Suprapubic skin (tissue), 4 donors: Measurements from ENCODE around the gene MAD1L1.

Experiments
- POLR2A ChIP-seq, 2 donors: fragments of 450-650 bp; IDR thresholded peaks; one replicate each; pipeline ENCODE4 v1.6.1; 2017; ENCODE audit warnings: antibody characterized with exemption in 2 of 2, mild to moderate bottlenecking in 2 of 2, moderate library complexity in 2 of 2
- POLR2AphosphoS5 ChIP-seq, 3 donors: sonication (generic); formaldehyde crosslinking; IDR thresholded peaks; one replicate each; pipeline ENCODE4 v1.6.1; 2017; ENCODE audit warnings: antibody characterized with exemption in 3 of 3
- TF ChIP-seq, protein P1 (sequence below), 2 donors: fragments of 200-600 bp in 1 of 2; fragments of 450-650 bp in 1 of 2; sonication (generic) in 1 of 2; IDR thresholded peaks; one replicate each; pipeline ENCODE4 v1.5.1; 2016 to 2019; ENCODE audit warnings: antibody characterized with exemption in 2 of 2, mild to moderate bottlenecking in 1 of 2, moderate library complexity in 1 of 2

DNA sequence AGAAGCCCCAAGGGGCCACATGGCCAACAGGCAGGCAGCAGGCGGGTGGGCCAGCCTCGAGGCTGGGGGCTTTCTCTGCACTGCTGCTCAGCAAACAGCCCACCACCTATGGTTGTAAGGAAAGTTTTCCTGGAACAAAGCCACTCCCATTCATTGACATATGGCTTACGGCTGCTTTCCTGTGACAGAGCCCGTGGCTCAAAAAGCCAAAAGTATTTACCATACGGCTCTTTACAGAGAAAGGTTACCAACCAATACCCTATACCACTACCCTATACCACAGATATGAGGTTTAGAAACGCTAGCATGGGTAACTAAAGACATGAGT, 152.7 kb downstream of the MAD1L1 start:
- TF ChIP-seq POLR2AphosphoS5 (IDR thresholded peaks at IDR 0.05) (no peak), POLR2A (IDR thresholded peaks at IDR 0.05) (no peak)
- TF ChIP-seq, protein P1, sequence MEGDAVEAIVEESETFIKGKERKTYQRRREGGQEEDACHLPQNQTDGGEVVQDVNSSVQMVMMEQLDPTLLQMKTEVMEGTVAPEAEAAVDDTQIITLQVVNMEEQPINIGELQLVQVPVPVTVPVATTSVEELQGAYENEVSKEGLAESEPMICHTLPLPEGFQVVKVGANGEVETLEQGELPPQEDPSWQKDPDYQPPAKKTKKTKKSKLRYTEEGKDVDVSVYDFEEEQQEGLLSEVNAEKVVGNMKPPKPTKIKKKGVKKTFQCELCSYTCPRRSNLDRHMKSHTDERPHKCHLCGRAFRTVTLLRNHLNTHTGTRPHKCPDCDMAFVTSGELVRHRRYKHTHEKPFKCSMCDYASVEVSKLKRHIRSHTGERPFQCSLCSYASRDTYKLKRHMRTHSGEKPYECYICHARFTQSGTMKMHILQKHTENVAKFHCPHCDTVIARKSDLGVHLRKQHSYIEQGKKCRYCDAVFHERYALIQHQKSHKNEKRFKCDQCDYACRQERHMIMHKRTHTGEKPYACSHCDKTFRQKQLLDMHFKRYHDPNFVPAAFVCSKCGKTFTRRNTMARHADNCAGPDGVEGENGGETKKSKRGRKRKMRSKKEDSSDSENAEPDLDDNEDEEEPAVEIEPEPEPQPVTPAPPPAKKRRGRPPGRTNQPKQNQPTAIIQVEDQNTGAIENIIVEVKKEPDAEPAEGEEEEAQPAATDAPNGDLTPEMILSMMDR (IDR thresholded peaks at IDR 0.05): no peak
